Activated CD4-positive, alpha-beta T cell treated with anti-CD3 and anti-CD28 coated beads, Interleukin-2, amount 10 ng/mL, durations not matched to agents 24 days and 14 days (primary cell): ENCODE measurements around the gene LY86. TPM values are rescaled to one million over a fixed set of nuclear protein-coding genes. Genes with fewer than 3 reads are reported as not detected.

ENCODE experiments used
- DNase-seq: peaks from one replicate; pipeline ENCODE4 v3.0.0; 2022
- H3K27ac Mint-ChIP-seq: one replicate; pipeline ENCODE4 v1.8.0; 2022; ENCODE audit warnings: mild to moderate bottlenecking, mixed read lengths
- H3K27me3 Mint-ChIP-seq: one replicate; pipeline ENCODE4 v1.8.0; 2022; ENCODE audit warnings: mixed read lengths
- H3K36me3 Mint-ChIP-seq: one replicate; pipeline ENCODE4 v1.8.0; 2022; ENCODE audit warnings: low read depth, mild to moderate bottlenecking, mixed read lengths
- H3K4me1 Mint-ChIP-seq: one replicate; pipeline ENCODE4 v1.8.0; 2021; ENCODE audit warnings: mixed read lengths
- H3K4me3 Mint-ChIP-seq: one replicate; pipeline ENCODE4 v1.8.0; 2022; ENCODE audit warnings: mild to moderate bottlenecking, moderate library complexity, mixed read lengths
- H3K9me3 Mint-ChIP-seq: one replicate; pipeline ENCODE4 v1.8.0; 2021; ENCODE audit warnings: mixed read lengths
- intact Hi-C: fragments of 100-400 bp; cut with micrococcal nuclease; formaldehyde crosslinking; loops from one replicate; pipeline ENCODE4 v1.15.1; 2023
- total RNA-seq: library from RNA; stranded (reverse); gene quantifications from 2 replicates; pipeline ENCODE4 v1.2.3, GENCODE V29; 2022

Gene LY86
- total RNA-seq, 1 donor from 2014 or later, result 1.2 TPM

GRCh38 chr6:6631534-6632276, 43.2 kb downstream of the LY86 start:
- intact Hi-C loops, result no loop called here
- Mint-ChIP-seq H3K4me3 (no peak overlapping the region), H3K4me1 (peaks cover 26% of the 10 kb centered on the region), H3K27ac (no peak overlapping the region), H3K36me3 (peaks cover 15% of the 10 kb centered on the region), H3K27me3 (peaks cover 2% of the 10 kb centered on the region), H3K9me3 (peaks cover 4% of the 10 kb centered on the region)
- no peak for DNase-seq

GRCh38 chr6:6633898-6634734, 45.6 kb downstream of the LY86 start:
- Mint-ChIP-seq H3K36me3 (peaks cover 10% of the 10 kb centered on the region), H3K27ac (no peak overlapping the region), H3K4me1 (peaks cover 24% of the 10 kb centered on the region), H3K9me3 (peaks cover 4% of the 10 kb centered on the region), H3K27me3 (peaks cover 2% of the 10 kb centered on the region), H3K4me3 (peak overlapping the region; percentile 13)
- DNase-seq, result no peak
- intact Hi-C loops, result no loop called here

DNA sequence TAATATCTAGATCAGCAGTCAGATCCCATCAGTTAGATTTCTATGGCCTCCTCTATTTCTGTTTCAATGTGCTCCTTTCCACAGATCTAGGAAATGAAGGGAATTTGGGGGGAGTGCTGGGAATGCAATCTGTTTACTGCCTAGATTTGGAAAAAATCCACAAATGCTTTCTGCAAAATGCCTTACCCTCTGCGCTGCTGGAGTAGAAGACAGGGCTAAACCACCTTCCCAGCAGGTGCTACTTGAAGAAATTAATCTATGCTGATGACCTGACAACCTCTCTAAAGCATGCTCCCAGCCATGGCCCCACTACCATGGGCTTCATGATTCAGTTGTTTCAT, 46.2 kb downstream of the LY86 start:
- H3K27me3 Mint-ChIP-seq, result peaks cover 2% of the 10 kb centered on the region
- H3K27ac Mint-ChIP-seq, result no peak overlapping the region
- intact Hi-C loops, result no loop called here

GRCh38 chr6:6635291-6635690, 46.8 kb downstream of the LY86 start:
- peaks cover 8% of the 10 kb centered on the region for H3K9me3 Mint-ChIP-seq
- intact Hi-C loops, result no loop called here
- H3K27me3 Mint-ChIP-seq, result peaks cover 1% of the 10 kb centered on the region
- no peak for DNase-seq
- peaks cover 14% of the 10 kb centered on the region for H3K36me3 Mint-ChIP-seq
- H3K27ac Mint-ChIP-seq, result no peak overlapping the region
- peaks cover 29% of the 10 kb centered on the region for H3K4me1 Mint-ChIP-seq
- H3K4me3 Mint-ChIP-seq, result no peak overlapping the region

More for the DNA sequence above, 46.2 kb downstream of the LY86 start:
- DNase-seq, result no peak
- peaks cover 26% of the 10 kb centered on the region for H3K4me1 Mint-ChIP-seq
- no peak overlapping the region for H3K4me3 Mint-ChIP-seq
- H3K36me3 Mint-ChIP-seq, result peaks cover 11% of the 10 kb centered on the region
- peaks cover 8% of the 10 kb centered on the region for H3K9me3 Mint-ChIP-seq

GRCh38 chr6:6635869-6636268, 47.3 kb downstream of the LY86 start:
- peaks cover 8% of the 10 kb centered on the region for H3K9me3 Mint-ChIP-seq
- H3K4me3 Mint-ChIP-seq, result no peak overlapping the region
- intact Hi-C loops, result no loop called here
- H3K4me1 Mint-ChIP-seq, result peaks cover 31% of the 10 kb centered on the region
- peaks cover 14% of the 10 kb centered on the region for H3K36me3 Mint-ChIP-seq
- DNase-seq, result no peak
- H3K27ac Mint-ChIP-seq, result no peak overlapping the region
- H3K27me3 Mint-ChIP-seq, result no peaks in the 10 kb centered on the region

- H3K9me3 Mint-ChIP-seq, result peaks cover 4% of the 10 kb centered on the region
These were observed 51.1 kb downstream of the LY86 start for GRCh38 chr6:6639572-6639971.

GRCh38 chr6:6640926-6641325, 52.4 kb downstream of the LY86 start:
- Mint-ChIP-seq H3K36me3 (peaks cover 14% of the 10 kb centered on the region), H3K4me1 (peaks cover 32% of the 10 kb centered on the region), H3K27ac (no peak overlapping the region), H3K4me3 (no peak overlapping the region), H3K27me3 (no peaks in the 10 kb centered on the region), H3K9me3 (peaks cover 4% of the 10 kb centered on the region)
- intact Hi-C loops, result no loop called here
- DNase-seq, result no peak

More at GRCh38 chr6:6639572-6639971, 51.1 kb downstream of the LY86 start:
- H3K36me3 Mint-ChIP-seq, result peaks cover 12% of the 10 kb centered on the region
- no peak for DNase-seq
- intact Hi-C loops, result no loop called here
- H3K4me1 Mint-ChIP-seq, result peaks cover 34% of the 10 kb centered on the region
- no peaks in the 10 kb centered on the region for H3K27me3 Mint-ChIP-seq
- no peak overlapping the region for H3K4me3 Mint-ChIP-seq
- H3K27ac Mint-ChIP-seq, result no peak overlapping the region

- H3K27ac Mint-ChIP-seq, result no peak overlapping the region
- no peaks in the 10 kb centered on the region for H3K27me3 Mint-ChIP-seq
- H3K4me3 Mint-ChIP-seq, result no peak overlapping the region
- peak; percentile 67 for DNase-seq
- H3K9me3 Mint-ChIP-seq, result peaks cover 4% of the 10 kb centered on the region
- peaks cover 28% of the 10 kb centered on the region for H3K4me1 Mint-ChIP-seq
- H3K36me3 Mint-ChIP-seq, result peaks cover 14% of the 10 kb centered on the region
- intact Hi-C loops, result no loop called here
These were observed 54.9 kb downstream of the LY86 start for GRCh38 chr6:6643398-6643797.

DNA sequence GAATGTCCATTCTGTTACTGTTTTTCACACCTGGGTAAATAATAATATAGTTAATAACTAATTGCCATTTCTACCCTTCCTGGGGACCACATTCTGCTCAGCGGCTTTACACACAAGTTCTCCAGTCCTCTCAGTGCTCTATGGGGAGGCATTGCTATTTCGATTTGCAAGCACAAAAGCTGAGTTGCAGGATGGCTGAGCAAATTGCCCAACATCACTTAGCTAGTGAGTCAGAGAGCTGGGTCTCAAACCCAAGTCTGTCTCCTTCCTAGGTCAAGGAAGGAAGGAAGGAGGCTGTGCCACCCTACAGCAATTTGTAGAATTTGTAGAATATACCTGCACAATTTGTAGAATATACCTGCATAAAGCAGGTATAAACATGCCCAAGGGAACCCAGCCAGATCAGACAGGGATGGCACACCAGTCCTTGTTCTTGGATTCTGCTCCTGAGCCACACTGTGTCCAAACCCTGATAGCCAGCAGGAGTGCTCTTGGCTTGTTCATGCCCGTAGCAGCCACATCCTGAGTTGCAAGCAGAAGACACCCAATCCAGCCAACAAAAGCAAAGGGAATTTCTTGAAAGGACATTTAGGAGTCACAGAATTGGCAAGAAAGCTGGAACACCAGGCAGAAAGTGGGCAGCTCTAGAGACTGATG, 56.9 kb downstream of the LY86 start:
- no peaks in the 10 kb centered on the region for H3K27me3 Mint-ChIP-seq
- H3K4me3 Mint-ChIP-seq, result no peak overlapping the region
- H3K36me3 Mint-ChIP-seq, result peaks cover 9% of the 10 kb centered on the region
- H3K4me1 Mint-ChIP-seq, result peaks cover 36% of the 10 kb centered on the region
- H3K9me3 Mint-ChIP-seq, result no peaks in the 10 kb centered on the region
- DNase-seq, result no peak
- intact Hi-C loops, result no loop called here
- no peak overlapping the region for H3K27ac Mint-ChIP-seq

GRCh38 chr6:6646384-6646783, 57.9 kb downstream of the LY86 start:
- H3K27me3 Mint-ChIP-seq, result no peaks in the 10 kb centered on the region
- intact Hi-C loops, result no loop called here
- H3K27ac Mint-ChIP-seq, result no peak overlapping the region
- no peak overlapping the region for H3K4me3 Mint-ChIP-seq
- H3K9me3 Mint-ChIP-seq, result no peaks in the 10 kb centered on the region
- H3K36me3 Mint-ChIP-seq, result peaks cover 12% of the 10 kb centered on the region
- no peak for DNase-seq
- peaks cover 42% of the 10 kb centered on the region for H3K4me1 Mint-ChIP-seq

DNA sequence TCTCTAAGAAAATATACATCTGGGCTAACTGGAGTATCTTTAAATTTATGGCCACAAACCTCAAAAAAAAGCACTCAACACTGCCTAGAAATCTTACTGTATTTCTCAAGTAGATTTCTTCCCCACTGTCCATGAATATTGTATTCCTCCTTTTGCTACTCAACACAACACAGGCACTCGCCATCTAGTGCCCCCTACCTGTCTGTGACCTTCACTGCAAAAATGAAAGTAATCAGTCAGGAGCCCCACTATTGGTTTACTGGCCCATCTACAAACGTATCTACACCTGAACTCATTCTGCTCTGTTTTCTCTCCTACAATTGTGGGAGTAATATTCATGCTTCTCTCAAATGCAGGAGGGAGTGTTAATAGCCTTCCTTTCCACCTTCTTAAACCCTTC, 58.3 kb downstream of the LY86 start:
- intact Hi-C loops, result no loop called here
- Mint-ChIP-seq H3K9me3 (no peaks in the 10 kb centered on the region), H3K27me3 (no peaks in the 10 kb centered on the region), H3K4me1 (peaks cover 46% of the 10 kb centered on the region), H3K36me3 (peaks cover 12% of the 10 kb centered on the region), H3K4me3 (no peak overlapping the region), H3K27ac (no peak overlapping the region)
- DNase-seq, result no peak

DNA sequence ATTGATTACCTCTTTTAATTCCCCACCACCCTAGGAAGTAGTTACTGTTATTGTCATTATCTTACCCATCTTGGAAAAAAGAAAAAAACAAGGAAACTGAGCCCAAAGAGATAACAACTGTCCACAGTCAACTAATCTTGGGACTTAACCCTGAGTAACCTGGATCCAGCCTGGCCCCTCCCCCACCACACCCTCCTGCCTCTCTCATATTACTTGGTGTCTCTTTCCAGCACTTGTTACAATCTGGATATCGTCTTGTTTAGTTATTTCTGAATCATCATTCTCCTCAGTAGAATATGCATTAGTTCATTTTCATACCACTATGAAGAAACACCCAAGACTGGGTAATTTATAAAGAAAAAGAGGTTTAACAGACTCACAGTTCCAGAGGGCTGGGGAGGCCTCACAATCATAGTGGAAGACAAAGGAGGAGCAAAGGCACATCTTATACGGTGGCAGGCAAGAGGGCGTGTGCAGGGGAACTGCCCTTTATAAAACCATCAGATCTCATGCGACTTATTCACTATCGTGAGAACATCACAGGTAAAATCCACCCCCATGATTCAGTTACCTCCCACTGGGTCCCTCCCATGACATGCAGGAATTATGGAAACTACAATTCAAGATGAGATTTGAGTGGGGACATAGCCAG, 60.3 kb downstream of the LY86 start:
- intact Hi-C loops, result no loop called here

GRCh38 chr6:6649824-6650349, 61.4 kb downstream of the LY86 start:
- intact Hi-C loops, result no loop called here
- no peak overlapping the region for H3K4me3 Mint-ChIP-seq
- peaks cover 61% of the 10 kb centered on the region for H3K4me1 Mint-ChIP-seq
- peak overlapping the region; percentile 34 for H3K27ac Mint-ChIP-seq
- H3K9me3 Mint-ChIP-seq, result peaks cover 3% of the 10 kb centered on the region
- peaks cover 13% of the 10 kb centered on the region for H3K36me3 Mint-ChIP-seq
- no peaks in the 10 kb centered on the region for H3K27me3 Mint-ChIP-seq
- no peak for DNase-seq

More for the DNA sequence above, 60.3 kb downstream of the LY86 start:
- Mint-ChIP-seq H3K27ac (no peak overlapping the region), H3K4me1 (peaks cover 53% of the 10 kb centered on the region), H3K36me3 (peaks cover 17% of the 10 kb centered on the region), H3K4me3 (no peak overlapping the region), H3K27me3 (no peaks in the 10 kb centered on the region), H3K9me3 (peaks cover 3% of the 10 kb centered on the region)
- DNase-seq, result no peak
